ENCODE measurements around the gene AMOT.

Gene AMOT

DNA sequence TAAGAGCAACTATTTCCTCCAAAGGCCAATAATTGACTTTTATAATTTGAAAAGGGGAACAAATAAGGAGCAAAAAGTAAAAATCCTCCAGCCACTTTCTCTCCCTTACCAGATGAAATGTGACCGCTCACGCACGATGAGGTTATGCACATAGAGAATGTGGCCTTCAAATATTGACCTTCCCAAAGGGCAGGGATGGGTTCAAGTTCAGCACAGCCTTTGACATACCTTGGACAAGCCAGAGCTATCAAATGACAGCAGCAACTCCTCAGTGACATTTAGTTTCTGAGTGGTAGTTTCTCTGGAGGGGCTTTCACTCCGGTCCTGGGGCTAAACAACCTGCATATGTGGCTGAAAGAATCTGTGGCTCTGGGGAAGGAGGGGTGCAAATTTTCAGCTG, 50.7 kb downstream of the AMOT start:
- DNase-seq = no peak

DNA sequence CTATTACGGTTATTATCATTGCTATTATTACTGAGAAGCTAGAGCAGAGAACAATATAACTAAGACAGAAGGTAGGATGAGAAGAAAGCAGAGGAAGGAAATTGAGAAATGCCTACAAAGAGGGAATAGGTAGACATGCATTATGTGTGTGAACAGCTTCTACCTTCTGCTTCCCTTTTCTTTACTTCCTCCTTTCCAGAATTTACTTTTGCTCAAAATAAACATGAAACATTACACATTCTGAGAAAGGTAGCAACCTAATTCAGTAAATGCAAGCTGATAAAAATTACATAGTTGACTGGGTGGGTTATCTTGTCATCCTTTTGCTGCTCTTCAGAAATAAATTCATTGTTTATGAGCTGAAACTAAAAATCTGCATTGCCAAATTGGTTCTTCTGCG, 54.6 kb downstream of the AMOT start:
- no peak for DNase-seq

DNA sequence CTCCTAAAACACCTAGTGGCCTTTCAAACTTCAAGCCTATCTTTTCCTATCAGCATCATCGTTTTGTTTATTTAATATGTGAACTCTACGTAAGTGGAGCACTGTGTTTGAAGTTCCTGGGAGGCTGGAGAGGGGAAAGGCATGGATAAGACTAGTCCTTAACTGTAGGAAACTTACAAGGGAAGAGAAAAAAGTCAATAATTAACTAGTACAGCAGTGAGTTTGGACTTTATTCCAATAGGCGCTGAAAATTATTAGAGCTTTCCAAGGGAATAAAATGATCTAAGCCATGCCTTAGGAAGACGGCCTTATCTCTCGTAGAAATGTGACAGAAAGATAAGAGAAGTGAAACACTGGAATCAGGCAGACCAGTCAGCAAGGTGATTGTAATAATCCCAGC, 55.3 kb downstream of the AMOT start:
- no peak for DNase-seq

DNA sequence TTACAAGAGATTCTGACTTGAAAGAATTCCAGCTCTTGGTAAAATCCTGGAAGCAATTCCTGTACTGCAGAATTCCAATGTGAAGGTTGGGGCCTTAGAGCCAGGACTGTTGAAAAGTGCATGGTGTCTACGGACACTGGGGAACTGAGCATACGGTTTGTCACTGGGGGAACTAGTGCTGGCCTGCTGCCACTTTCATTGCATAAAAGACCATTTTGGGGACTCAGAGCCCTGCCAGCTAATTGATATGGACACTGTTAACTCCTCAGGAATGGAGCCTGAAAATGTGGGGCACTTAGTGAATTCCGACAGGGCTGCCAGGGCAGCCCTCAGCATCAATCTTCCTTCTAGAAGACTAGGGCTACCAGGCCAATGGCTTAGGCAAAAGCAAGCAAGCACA, 55.9 kb downstream of the AMOT start:
- DNase-seq = no peak

DNA sequence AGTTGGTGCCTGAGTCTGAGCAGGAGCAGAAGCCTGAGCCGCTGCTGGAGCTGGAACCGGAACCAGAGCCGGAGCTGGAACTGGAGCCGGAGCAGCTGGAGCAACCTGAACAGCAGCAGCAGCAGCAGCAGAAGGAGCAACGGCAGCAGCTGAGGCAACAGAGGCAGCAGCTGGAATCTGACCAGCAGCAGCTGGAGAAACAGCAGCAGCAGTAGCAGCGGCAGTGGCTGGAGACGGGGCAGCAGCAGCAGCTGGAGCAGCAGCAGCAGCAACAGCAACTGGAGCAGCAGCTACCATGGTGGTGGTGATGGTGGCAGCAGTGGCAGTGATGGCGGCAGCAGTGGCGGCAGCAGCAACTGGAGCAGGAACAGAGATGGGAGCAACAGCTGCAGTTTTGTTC, 61.5 kb downstream of the AMOT start:
- no peak for DNase-seq

DNA sequence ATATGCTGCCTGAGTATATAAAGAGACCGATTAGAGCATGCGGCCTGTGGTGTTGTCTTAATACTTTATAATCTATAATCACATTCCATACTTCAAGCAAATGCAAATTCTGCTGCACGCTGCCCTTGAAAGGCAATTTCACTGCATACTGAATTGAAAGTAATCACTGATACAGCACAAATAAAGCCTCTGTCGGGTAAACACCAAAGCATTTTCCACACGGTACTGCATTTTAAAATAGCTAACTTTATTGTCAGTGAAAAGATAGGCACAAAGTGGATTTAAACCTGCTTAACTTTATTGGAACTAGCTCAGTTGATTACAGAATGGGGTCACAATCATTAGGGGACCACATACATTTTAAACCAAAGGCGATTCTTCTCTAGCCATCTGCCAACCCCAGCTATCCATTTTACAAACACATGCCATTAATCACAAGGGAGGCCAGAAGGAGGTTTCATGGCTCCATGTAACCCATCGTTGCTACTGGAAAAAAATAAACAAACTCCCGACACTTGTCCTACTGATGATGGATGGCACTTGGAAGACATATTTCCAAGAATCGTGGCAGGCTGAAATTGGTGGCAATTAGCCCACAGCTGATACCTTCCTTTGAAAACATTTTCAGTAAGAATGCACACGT, 65.9 kb downstream of the AMOT start:
- no peak for DNase-seq

DNA sequence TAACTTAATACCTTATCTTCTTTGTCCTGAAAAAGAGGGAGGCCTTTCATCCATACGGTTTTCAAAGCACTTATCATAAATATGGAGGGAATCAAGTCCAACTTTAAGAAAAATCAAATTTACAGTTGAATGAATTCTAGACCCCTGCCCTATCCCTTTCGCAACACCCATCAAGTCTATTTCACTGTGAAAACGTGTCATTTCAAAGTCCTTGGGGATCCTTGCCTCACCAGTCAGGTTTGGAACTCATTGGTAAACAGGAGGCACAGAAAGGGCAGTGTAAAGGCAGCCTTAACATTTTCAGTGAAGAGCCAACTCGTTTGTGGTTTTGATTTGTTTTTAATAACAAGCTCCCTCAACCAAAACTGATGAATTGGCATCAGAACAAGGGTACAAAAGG, 66.5 kb downstream of the AMOT start:
- DNase-seq = no peak

DNA sequence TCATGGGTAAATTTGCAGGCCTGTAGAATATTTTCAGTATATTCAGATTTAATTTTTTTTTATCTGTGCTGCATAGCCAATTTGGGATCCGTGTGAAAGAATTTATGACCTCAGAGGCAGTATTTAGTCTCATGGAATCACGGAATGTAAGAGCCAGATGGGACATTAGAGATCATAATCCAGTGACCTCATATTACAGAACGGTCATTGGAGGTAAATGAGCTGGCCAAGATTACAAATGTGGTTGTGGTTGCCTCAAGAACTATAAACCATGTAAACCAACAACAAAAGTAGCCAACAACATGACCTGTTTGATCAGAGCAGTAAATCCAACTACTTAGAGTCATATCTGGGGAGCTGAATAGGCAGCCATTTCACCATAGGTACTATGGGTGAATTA, 71.6 kb downstream of the AMOT start:
- no peak for DNase-seq

DNA sequence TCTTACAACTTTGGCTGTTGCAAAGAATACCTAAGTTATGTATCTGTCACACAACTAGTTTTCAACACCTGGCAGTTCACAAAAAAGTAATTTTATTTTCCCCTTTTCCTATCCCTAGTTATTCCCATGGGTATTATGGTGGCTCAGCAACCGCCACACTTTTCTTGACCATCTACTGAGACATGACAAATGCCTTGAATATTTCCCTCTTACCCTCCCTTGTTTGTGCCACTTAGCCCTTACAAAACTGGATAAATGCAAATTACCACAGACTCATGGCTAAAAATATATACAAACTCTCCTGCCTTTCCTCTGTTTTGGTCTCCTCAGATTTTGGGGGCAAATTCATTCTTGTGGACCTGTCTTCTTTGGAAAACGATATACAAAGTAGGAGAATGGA, 72.1 kb downstream of the AMOT start:
- DNase-seq = no peak

DNA sequence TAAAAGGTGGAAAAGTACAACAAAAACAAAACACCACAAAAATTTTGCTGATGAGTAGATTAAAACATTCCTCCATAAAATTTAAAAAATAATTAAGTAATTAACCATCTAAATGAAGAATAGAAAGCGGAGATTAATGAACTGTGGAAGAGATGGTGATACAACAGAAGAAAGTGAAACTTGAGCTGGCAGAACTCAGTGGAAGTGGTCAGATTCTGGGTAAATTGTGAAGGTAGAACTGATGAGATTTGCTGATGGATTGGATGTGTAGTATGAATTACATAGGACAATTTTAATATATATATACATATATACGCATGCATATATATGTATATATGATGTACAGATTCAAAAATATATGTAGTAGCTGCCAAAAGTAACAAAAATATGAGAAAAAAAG, 73.9 kb downstream of the AMOT start:
- no peak for DNase-seq

DNA sequence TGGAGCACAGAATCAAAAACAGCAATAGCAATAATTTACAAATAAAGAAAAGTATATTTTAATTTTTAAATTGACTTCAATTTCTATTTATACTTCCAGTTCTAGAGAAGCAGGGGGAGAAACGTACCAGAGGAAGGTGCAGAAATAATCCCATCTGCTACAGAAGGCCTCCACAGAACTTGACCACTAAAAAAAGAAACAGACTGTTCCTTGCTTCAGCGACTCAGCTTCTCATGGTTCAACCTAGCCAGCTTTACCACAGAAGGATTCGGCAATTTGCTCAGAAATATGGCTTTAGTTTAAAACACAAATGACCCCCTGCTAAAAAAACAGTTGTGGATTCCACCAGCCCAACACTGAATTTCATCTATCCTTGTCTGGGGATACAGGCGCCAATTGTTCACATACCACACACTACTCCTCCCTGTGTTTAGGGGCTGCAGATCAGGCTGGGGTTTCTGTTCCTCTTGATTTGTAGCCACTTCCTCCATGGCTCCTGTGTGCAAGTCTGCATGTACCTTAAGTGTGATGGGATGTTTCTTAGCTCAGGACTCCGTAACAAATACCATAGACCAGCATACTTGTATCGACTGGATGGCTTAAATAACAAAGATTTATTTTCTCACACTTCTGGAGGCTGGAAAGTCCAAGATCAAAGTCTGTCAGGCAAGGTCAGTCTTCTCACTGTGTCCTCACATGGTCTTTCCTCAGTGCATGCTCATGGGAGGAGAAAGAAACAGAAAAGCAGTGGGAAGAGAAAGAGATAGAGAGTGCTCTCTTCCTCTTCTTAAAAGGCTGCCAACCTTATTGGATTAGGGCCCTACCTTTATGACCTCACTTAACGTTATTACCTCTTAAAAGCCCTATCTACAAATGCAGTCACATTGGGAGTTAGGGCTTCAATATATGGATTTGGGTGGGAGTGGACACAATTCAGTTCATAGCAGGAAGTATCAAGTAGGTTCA, 79.1 kb downstream of the AMOT start:
- no peak for DNase-seq

DNA sequence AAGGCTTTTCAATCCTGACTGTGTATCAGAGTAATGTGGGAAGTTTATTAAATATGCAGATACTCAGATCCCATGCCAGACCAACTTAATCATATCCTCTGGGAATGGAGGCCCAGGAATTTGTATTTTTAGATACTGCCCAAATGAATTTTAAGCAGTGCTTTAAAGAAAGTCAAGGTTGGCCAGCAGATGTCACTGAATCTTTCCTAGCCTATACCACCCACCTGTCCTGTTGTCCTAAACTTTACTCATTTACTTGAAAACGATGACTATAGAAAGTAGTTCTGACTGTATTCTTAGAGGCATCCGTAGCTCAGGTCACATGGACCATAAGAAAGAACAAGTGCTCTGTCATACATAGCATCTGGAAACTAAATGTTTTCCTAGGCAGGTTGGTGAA, 79.9 kb downstream of the AMOT start:
- no peak for DNase-seq

DNA sequence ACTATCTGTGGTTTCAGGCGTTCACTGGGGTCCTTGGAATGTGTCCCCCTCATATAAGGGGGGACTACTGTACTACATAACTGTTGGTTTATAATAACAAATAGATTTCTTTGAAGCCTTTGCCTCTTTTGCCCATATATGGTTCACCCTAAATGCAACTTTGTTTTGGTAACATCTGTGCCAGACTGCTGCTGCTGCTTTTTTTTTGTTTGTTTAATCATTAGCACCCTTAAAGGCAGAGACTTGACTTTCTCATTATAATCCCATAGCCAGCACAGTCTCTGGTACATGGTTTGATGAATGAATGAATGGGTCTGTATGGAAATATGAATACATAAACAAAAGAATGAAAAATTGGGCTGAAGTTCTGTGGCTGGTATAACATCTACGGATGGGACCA, 80.7 kb downstream of the AMOT start:
- no peak for DNase-seq

DNA sequence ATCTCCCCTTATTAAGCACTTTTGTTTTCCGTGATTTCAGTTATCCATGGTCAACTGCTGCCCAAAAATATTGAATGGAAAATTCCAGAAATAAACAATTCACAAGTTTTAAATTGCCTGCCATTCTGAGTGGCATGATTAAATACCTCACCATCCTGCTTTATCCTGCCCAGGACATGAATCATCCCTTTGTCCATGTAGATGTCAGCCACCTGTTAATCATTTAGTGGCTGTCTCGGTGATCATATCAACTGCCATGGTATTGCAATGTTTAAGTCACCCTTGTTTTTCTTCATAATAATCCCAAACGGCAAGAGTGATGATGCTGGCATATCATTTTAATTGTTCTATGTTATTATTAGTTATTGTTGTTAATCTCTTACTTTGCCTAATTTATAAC, 81.1 kb downstream of the AMOT start:
- DNase-seq = no peak

DNA sequence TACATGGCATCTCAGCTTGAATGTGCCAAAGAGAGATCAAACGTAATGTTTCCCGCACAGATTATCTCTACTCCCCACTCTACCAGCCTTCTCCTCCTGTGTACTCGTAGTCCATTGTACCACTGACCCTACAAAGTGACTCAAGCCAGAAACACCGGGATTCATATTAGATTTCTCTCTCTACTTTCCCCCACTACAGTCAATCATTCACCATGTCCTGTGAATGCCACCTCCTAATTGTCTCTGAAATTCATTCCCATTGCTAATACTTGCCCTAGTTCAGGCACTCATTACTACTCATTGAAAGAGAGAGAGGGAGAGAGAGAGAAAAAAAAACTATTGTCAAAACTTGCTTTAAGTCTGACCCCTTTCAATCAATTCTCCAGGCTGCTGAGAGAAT, 82.7 kb downstream of the AMOT start:
- no peak for DNase-seq

DNA sequence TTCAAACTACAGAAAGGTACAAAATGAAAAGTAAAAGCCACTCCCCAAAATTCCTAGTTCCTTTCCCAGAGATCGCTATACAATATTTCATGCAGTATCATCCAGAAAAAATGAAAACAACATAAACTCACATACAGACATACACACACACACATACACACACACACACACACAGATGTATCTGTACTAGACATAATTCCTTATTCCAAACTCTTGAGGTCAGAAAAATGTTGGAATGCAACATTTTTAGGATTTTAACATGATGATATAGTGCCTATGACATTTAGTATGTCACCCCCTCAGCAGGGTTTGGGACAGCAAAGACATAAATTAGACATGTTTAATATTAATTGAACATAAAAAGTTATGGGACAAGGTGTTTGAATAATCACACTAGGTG, 87.5 kb downstream of the AMOT start:
- DNase-seq = no peak

DNA sequence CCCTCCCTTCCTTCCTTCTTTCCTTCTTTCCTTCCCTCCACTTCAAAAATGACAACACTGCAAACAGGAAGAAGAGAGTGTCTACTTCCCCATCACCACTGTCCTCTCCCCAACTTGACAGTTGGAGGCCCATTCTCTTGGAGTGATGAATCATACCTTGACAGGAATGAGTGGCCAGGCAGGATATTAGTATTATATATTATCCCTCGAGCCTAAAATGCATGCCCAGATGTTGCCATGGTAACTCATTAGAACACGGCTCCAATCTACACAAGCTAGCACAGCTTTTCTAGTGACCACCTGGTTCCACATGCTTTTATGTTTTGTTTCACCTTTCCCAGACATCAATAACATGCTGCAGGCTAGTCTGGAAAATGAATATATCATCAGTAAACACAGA, 89.6 kb downstream of the AMOT start:
- no peak for DNase-seq

DNA sequence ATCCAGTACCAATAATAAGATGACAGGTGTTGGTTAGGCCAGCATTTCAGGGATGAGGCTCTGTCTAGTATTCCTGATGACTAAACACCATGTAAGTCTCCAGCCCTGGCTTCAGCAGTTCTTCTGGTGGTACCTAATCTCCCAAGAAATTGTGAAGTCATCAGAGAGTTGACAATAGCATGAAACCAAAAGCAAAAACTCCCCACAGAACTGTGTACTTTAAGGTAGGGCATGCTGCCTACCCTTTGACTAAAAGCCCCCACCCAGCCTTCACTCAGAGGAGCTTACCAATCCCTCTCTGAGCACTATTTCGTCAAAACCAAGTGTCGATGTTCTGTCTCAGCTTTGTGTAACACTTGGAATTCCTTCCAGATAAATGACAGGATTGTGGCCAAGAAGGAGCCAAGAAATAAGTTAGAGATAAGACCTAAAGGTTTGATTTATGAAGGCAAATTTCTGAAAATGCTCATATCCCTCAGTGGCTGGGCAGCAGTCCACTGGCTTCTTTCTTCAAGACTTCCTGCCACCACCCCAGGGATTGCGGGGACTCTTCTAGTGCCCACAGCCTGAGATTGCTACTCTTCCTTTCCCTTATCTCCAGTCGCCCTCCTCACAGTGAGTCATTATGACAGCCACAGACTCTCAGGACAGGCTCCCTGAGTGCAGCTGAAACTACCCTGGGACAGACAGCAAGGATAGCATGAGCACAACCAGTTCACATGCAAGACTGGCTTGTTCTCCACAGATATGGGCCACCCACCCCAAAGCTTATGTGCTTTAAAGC, 93.6 kb downstream of the AMOT start:
- DNase-seq = no peak

DNA sequence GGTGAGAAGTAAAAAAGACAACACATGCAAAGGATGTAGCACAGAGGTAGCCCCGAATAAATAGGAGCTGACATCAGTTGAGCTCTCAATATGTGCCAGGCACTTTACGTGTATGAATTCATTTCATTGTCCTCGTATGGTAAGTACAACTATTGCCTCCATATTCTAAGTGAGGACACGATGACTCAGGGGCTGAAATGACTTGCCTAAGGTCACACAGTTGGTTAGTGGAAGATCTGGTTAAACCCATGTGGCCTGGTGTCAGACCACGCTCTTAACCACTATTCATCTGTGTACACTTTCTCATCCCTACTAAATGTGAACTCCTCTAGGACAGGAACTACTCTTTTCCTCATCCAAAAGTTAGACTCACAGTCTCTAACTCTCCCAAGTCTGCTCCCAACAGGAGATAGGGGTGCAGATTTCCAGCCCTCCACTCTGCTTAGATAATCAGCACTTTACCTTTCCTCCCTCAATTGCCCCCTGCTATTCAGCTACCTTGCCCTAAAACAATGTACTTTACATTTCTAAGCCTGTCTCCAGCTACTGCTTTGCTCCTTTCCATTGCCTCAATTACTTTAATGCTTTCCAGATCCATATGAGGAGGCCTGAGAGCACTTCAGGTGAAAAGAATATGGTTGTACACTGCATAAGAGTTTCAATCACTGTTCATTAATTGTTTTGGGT, 102.1 kb downstream of the AMOT start:
- no peak for DNase-seq

DNA sequence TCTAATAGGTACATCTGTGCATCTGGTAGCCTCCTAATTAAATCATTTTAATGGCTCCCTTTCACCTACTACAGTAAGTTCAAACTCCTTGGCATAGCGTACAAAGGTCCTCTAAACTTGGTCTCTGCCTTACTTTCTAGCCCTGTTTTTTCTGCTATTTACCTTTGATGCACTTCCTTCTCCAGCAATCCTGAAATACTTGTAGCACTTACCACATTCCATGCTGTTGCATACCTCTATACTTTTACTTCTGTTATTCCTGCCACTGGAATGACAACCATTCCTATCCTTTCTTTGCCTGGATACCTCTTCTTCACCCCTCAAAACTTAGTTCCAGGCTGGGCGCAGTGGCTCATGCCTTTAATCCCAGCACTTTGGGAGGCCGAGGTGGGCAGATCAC, 104.3 kb downstream of the AMOT start:
- DNase-seq = no peak

DNA sequence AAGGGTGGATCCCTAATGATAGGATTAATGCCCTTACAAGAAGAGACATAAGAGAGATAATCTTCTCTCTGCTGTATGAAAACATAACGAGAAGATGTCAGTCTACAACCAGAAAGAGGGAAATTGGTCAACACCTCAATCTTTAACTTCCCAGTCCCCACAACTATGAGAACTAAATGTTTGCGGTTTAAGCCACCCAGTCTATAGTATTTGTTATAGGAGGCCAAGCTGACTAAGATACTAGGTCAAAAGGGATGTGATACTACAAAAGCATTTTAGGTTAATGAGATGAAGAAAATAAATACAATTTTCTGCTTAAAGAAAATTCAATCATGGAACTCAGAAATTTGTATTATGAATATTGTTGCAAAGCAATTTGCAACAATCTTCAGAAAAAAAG, 105.5 kb downstream of the AMOT start:
- DNase-seq = no peak

DNA sequence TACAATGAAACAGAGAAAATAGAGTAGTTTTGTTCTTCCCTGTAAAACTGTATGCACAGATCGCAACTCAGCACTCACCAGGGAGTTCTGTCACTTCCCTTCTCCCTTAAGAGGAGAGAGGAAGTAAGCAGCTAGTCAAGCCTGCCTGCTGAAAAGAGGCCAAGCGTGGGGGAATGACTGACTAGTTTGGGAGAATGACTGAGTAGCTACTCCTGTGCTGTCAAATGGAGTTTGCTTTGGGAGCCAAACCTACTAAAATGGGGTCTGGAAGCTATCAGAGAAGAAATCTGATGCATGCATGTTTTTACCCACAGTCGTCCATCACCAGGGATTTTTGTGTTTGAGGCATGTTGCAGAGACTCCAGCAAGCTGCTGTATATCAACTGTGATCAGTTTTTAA, 106.3 kb downstream of the AMOT start:
- no peak for DNase-seq

DNA sequence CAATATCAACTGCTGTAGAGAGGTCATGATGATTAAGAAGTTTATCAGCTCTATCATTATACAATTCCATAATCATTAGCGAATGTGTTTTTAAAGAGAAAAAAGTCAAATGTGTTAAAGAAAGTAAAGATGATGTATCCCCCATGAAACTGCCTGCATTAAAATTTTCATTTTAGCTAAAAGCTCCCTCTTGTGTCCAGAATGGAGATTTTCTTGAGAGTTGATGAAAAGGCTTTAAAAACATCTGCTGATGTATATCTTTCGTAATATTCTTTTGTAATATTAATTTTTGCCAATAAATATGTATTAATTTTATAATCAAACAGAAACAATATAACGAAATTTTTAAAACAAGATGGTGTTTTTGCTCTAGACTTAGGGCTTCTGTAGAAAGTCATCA, 108.8 kb downstream of the AMOT start:
- no peak for DNase-seq
